ENCODE measurements around the gene TAPBPL. TPM values are rescaled to one million over a fixed set of nuclear protein-coding genes. Genes with fewer than 3 reads are reported as not detected.

Gene TAPBPL
- total and polyA plus RNA-seq, 2 of the 13 experiments (the other 11 are each of a cell fraction or from before 2014, with no cell fraction given) = 10.0 to 14.5 TPM

DNA sequence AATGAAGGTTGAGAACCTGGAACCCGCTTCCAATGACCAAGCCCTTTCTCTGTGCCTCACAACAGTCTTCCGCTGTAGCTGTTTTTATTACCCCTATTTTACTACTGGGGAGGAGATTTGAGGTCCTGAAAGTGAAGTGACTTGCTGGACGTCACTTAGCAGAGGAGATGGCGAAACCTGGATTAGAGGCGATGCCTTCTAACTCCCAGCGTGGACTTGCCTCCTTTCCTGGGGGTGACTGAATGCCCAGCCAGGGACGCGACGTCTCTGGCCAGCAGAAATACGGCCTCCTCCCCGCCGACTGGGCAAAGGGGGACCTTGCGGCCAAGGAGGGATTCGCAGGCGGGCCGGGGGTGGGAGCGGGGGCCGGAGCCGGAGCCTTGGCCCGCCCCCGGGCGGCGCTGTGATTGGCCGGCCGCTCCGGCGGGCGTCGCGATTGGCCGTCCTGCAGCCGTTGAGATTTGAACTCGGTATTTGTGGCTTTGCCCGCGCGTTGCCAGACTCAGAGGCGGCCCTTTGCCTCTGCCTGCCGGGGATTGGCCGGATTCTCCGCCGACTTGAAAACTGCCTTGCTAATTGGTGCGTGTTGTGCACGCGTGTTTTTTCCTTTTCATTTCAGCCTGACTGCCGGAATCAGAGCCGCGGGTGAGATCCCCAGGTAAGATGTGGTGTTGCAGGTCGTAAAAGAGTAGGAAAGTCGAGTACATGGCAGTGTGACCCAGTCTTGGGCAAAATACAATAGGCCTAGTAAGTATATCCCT lies 41.8 kb downstream of the TAPBPL start, which contains the start of gene NCAPD2 (continued):
- TF ChIP-seq, protein P1, sequence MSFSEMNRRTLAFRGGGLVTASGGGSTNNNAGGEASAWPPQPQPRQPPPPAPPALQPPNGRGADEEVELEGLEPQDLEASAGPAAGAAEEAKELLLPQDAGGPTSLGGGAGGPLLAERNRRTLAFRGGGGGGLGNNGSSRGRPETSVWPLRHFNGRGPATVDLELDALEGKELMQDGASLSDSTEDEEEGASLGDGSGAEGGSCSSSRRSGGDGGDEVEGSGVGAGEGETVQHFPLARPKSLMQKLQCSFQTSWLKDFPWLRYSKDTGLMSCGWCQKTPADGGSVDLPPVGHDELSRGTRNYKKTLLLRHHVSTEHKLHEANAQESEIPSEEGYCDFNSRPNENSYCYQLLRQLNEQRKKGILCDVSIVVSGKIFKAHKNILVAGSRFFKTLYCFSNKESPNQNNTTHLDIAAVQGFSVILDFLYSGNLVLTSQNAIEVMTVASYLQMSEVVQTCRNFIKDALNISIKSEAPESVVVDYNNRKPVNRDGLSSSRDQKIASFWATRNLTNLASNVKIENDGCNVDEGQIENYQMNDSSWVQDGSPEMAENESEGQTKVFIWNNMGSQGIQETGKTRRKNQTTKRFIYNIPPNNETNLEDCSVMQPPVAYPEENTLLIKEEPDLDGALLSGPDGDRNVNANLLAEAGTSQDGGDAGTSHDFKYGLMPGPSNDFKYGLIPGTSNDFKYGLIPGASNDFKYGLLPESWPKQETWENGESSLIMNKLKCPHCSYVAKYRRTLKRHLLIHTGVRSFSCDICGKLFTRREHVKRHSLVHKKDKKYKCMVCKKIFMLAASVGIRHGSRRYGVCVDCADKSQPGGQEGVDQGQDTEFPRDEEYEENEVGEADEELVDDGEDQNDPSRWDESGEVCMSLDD (CRISPR knock-in tag; IDR thresholded peaks at IDR 0.05; ENCODE audit: borderline replicate concordance) = no peak
- TF ChIP-seq ZBTB3 (CRISPR knock-in tag; IDR thresholded peaks at IDR 0.05; ENCODE audit: borderline replicate concordance, low read depth) (no peak), STAG1 (CRISPR knock-in tag; IDR thresholded peaks at IDR 0.05) (no peak), ZNF235 (CRISPR knock-in tag; IDR thresholded peaks at IDR 0.05; ENCODE audit: borderline replicate concordance) (no peak), ZNF790 (CRISPR knock-in tag; IDR thresholded peaks at IDR 0.05; ENCODE audit: borderline replicate concordance) (no peak; the same call in 1 of the 2 replicates), ATAD3A (CRISPR knock-in tag; IDR thresholded peaks at IDR 0.05) (no peak), EZH2 (conservative IDR thresholded peaks at IDR 0.05; ENCODE audit: low read depth, low read length) (no peak), ZNF850 (CRISPR knock-in tag; conservative IDR thresholded peaks at IDR 0.05) (no peak), KDM6A (CRISPR knock-in tag; IDR thresholded peaks at IDR 0.05; ENCODE audit: low read depth) (no peak), ZNF660 (CRISPR knock-in tag; IDR thresholded peaks at IDR 0.05; ENCODE audit: borderline replicate concordance, low read depth) (no peak), TBP (CRISPR knock-in tag; IDR thresholded peaks at IDR 0.05) (no peak), ZNF879 (CRISPR knock-in tag; IDR thresholded peaks at IDR 0.05) (no peak), REXO4 (CRISPR knock-in tag; IDR thresholded peaks at IDR 0.05; ENCODE audit: borderline replicate concordance) (no peak), ZNF510 (CRISPR knock-in tag; IDR thresholded peaks at IDR 0.05; ENCODE audit: low read depth) (no peak)
- TF ChIP-seq, protein P2, sequence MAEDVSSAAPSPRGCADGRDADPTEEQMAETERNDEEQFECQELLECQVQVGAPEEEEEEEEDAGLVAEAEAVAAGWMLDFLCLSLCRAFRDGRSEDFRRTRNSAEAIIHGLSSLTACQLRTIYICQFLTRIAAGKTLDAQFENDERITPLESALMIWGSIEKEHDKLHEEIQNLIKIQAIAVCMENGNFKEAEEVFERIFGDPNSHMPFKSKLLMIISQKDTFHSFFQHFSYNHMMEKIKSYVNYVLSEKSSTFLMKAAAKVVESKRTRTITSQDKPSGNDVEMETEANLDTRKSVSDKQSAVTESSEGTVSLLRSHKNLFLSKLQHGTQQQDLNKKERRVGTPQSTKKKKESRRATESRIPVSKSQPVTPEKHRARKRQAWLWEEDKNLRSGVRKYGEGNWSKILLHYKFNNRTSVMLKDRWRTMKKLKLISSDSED (CRISPR knock-in tag; IDR thresholded peaks at IDR 0.05) = no peak
- TF ChIP-seq, protein P3, sequence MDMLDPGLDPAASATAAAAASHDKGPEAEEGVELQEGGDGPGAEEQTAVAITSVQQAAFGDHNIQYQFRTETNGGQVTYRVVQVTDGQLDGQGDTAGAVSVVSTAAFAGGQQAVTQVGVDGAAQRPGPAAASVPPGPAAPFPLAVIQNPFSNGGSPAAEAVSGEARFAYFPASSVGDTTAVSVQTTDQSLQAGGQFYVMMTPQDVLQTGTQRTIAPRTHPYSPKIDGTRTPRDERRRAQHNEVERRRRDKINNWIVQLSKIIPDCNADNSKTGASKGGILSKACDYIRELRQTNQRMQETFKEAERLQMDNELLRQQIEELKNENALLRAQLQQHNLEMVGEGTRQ (IDR thresholded peaks at IDR 0.05; ENCODE audit: low read depth, low read length) = no peak
- TF ChIP-seq, protein P3 (CRISPR knock-in tag; IDR thresholded peaks at IDR 0.05; ENCODE audit: borderline replicate concordance) = no peak
- TF ChIP-seq, protein P4, sequence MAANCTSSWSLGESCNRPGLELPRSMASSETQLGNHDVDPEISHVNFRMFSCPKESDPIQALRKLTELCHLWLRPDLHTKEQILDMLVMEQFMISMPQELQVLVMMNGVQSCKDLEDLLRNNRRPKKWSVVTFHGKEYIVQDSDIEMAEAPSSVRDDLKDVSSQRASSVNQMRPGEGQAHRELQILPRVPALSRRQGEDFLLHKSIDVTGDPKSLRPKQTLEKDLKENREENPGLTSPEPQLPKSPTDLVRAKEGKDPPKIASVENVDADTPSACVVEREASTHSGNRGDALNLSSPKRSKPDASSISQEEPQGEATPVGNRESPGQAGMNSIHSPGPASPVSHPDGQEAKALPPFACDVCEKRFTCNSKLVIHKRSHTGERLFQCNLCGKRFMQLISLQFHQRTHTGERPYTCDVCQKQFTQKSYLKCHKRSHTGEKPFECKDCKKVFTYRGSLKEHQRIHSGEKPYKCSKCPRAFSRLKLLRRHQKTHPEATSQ (CRISPR knock-in tag; IDR thresholded peaks at IDR 0.05; ENCODE audit: borderline replicate concordance) = peak; percentile 0; the same call in 1 of the 2 replicates
- TF ChIP-seq, protein P5, sequence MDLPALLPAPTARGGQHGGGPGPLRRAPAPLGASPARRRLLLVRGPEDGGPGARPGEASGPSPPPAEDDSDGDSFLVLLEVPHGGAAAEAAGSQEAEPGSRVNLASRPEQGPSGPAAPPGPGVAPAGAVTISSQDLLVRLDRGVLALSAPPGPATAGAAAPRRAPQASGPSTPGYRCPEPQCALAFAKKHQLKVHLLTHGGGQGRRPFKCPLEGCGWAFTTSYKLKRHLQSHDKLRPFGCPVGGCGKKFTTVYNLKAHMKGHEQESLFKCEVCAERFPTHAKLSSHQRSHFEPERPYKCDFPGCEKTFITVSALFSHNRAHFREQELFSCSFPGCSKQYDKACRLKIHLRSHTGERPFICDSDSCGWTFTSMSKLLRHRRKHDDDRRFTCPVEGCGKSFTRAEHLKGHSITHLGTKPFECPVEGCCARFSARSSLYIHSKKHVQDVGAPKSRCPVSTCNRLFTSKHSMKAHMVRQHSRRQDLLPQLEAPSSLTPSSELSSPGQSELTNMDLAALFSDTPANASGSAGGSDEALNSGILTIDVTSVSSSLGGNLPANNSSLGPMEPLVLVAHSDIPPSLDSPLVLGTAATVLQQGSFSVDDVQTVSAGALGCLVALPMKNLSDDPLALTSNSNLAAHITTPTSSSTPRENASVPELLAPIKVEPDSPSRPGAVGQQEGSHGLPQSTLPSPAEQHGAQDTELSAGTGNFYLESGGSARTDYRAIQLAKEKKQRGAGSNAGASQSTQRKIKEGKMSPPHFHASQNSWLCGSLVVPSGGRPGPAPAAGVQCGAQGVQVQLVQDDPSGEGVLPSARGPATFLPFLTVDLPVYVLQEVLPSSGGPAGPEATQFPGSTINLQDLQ (CRISPR knock-in tag; IDR thresholded peaks at IDR 0.05) = 0 out of 2 replicates have a peak, but pooled peaks have one; percentile 69

All from HepG2 (cell line).